Activated T-helper 2 cell treated with anti-CD3 and anti-CD28 coated beads, Interferon-gamma antibody, Interleukin-2, Interleukin-4, amounts not matched to agents 10 μg/mL and 5 μg/mL and 100 μg/mL, durations not matched to agents 14 hours and 24 hours and 36 hours (primary cell): ENCODE data around the gene UBL3. TPM values are rescaled to one million over a fixed set of nuclear protein-coding genes. Genes with fewer than 3 reads are reported as not detected.

ENCODE experiments used
- DNase-seq: peaks from one replicate; pipeline ENCODE4 v3.0.0; 2021; ENCODE audit warnings: low spot score
- H3K27ac Mint-ChIP-seq: one replicate; pipeline ENCODE4 v1.8.0; 2021; ENCODE audit warnings: mixed read lengths
- H3K27me3 Mint-ChIP-seq: one replicate; pipeline ENCODE4 v1.8.0; 2021; ENCODE audit warnings: low read depth, mixed read lengths
- H3K36me3 Mint-ChIP-seq: one replicate; pipeline ENCODE4 v1.8.0; 2021; ENCODE audit warnings: low read depth, mixed read lengths
- H3K4me1 Mint-ChIP-seq: one replicate; pipeline ENCODE4 v1.8.0; 2021; ENCODE audit warnings: low read depth, mixed read lengths
- H3K4me3 Mint-ChIP-seq: one replicate; pipeline ENCODE4 v1.8.0; 2021; ENCODE audit warnings: low read depth, mild to moderate bottlenecking, moderate library complexity, mixed read lengths
- H3K9me3 Mint-ChIP-seq: one replicate; pipeline ENCODE4 v1.8.0; 2021; ENCODE audit warnings: mixed read lengths
- intact Hi-C: fragments of 100-400 bp; cut with micrococcal nuclease; formaldehyde crosslinking; loops from one replicate; pipeline ENCODE4 v1.15.1; 2023
- total RNA-seq: library from RNA; stranded (reverse); gene quantifications from 2 replicates; pipeline ENCODE4 v1.2.3, GENCODE V29; 2022

UBL3 gene
- total RNA-seq, 1 donor from 2014 or later = 8.5 TPM

- H3K9me3 Mint-ChIP-seq = peaks cover 7% of the 10 kb centered on the region
- no peaks in the 10 kb centered on the region for H3K27me3 Mint-ChIP-seq
- H3K4me1 Mint-ChIP-seq = peaks cover 12% of the 10 kb centered on the region
- H3K27ac Mint-ChIP-seq = no peak overlapping the region
- intact Hi-C loops = no loop called here
- no peak for DNase-seq
- peaks cover 26% of the 10 kb centered on the region for H3K36me3 Mint-ChIP-seq
- no peak overlapping the region for H3K4me3 Mint-ChIP-seq
Measured at GRCh38 chr13:29830000-29830399, 20.4 kb downstream of the UBL3 start.

DNA sequence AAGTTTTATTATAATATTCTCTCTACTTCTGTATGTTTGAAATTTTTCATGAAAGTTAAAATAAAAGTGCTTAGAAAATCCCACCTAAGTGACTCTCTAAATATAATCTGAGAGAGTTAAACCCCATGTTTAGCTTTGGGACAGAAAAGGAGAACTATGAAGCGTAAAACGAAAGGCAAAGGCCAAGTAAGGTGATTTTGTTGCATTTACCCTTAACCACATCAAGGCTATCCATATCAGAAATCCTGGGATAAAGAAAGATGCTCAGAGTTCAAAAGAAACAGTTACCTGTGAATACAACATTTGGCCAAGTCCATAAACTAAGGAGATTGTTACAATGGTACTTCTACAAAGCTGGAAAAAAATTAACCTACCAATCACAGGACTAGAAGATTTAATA lies 31.3 kb downstream of the UBL3 start:
- Mint-ChIP-seq H3K4me3 (no peak overlapping the region), H3K27ac (no peak overlapping the region), H3K36me3 (peaks cover 6% of the 10 kb centered on the region), H3K4me1 (peaks cover 32% of the 10 kb centered on the region), H3K27me3 (no peaks in the 10 kb centered on the region), H3K9me3 (no peaks in the 10 kb centered on the region)
- no peak for DNase-seq
- intact Hi-C loops = loop anchor here (2.0 to 5.0 kb wide), 2 partner anchors 30 to 37 kb away; no protein-coding TSS in a partner anchor

DNA sequence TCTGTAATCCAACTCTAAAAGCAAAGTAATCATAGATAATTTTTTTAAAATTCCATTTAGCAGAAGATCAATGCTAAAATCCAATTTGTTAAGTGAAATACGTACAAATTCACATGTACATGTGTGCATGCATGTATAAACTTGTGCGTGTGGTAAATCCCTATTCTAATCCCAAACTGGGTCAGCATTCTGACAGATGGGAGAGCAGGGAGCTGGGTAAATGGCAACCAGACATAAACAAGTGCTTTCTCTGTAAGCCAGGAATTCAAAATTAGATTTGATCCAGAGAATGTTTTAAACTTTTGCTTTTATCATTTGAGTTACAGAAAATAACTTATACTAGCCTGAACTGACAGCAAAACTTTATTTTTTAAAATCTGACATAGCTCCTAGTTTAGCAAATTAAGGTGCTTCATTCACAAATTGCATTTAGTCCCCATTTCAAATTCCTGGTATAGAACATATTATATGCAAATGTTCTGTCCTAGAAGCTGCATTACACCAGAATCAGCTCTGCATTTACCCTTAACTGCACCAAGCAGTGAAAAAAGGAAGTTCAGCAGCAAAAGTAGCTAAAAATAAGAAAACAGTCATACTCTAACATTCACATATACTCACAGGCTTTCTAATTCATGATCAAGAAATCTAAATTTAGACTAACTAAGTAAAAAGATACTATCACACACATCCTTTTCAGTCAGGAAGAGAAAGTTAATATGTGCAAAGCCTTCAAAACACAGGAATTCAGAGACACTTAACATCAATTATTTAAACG lies 32.6 kb downstream of the UBL3 start:
- Mint-ChIP-seq H3K9me3 (no peaks in the 10 kb centered on the region), H3K4me1 (peaks cover 32% of the 10 kb centered on the region), H3K27me3 (no peaks in the 10 kb centered on the region), H3K4me3 (peak overlapping the region; percentile 10), H3K27ac (peak overlapping the region; percentile 55), H3K36me3 (peaks cover 6% of the 10 kb centered on the region)
- intact Hi-C loops = loop anchor here (2.0 to 5.0 kb wide), 2 partner anchors 31 to 35 kb away; no protein-coding TSS in a partner anchor
- no peak for DNase-seq

- intact Hi-C loops = loop anchor here (5.0 kb wide), 1 partner anchor 34 kb away; no protein-coding TSS in a partner anchor
- H3K27ac Mint-ChIP-seq = no peak overlapping the region
- H3K4me3 Mint-ChIP-seq = no peak overlapping the region
- no peaks in the 10 kb centered on the region for H3K9me3 Mint-ChIP-seq
- no peak for DNase-seq
- H3K36me3 Mint-ChIP-seq = peaks cover 6% of the 10 kb centered on the region
- H3K4me1 Mint-ChIP-seq = peaks cover 27% of the 10 kb centered on the region
- H3K27me3 Mint-ChIP-seq = no peaks in the 10 kb centered on the region
Measured at GRCh38 chr13:29816715-29817114, 33.7 kb downstream of the UBL3 start.

DNA sequence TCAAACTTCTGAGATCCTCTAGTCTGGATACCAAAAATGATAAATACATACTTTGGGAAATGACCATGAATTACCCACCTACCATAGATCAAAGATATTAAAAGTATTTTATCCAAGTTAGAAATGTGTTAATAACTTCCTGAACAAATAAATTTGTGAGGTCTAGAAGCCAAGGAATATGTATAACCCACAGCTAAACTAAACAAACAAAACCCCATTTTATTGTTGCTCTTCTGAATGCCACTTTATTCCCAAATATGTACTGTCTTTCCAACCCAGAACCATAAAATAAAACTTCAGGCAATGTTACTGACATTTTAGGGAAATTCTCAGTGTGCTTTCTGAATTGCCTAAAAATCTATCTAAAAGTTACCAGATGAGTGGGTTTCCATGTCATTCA lies 35.1 kb downstream of the UBL3 start:
- DNase-seq = no peak
- Mint-ChIP-seq H3K36me3 (peaks cover 3% of the 10 kb centered on the region), H3K4me1 (peaks cover 29% of the 10 kb centered on the region), H3K9me3 (no peaks in the 10 kb centered on the region), H3K27ac (no peak overlapping the region), H3K27me3 (no peaks in the 10 kb centered on the region), H3K4me3 (no peak overlapping the region)
- intact Hi-C loops = loop anchor here (5.0 kb wide), 1 partner anchor 33 kb away; no protein-coding TSS in a partner anchor

- Mint-ChIP-seq H3K9me3 (no peaks in the 10 kb centered on the region), H3K36me3 (no peaks in the 10 kb centered on the region), H3K27ac (no peak overlapping the region), H3K4me3 (no peak overlapping the region), H3K27me3 (no peaks in the 10 kb centered on the region), H3K4me1 (peaks cover 11% of the 10 kb centered on the region)
- intact Hi-C loops = no loop called here
- DNase-seq = no peak
Measured at GRCh38 chr13:29810898-29811297, 39.5 kb downstream of the UBL3 start.

GRCh38 chr13:29810145-29810742 lies 40.2 kb downstream of the UBL3 start:
- intact Hi-C loops = no loop called here
- H3K4me1 Mint-ChIP-seq = peaks cover 8% of the 10 kb centered on the region
- DNase-seq = no peak
- no peaks in the 10 kb centered on the region for H3K27me3 Mint-ChIP-seq
- no peak overlapping the region for H3K4me3 Mint-ChIP-seq
- H3K9me3 Mint-ChIP-seq = no peaks in the 10 kb centered on the region
- H3K27ac Mint-ChIP-seq = no peak overlapping the region
- H3K36me3 Mint-ChIP-seq = no peaks in the 10 kb centered on the region

GRCh38 chr13:29808264-29808663 lies 42.2 kb downstream of the UBL3 start:
- Mint-ChIP-seq H3K27ac (no peak overlapping the region), H3K4me3 (no peak overlapping the region)
- intact Hi-C loops = no loop called here

DNA sequence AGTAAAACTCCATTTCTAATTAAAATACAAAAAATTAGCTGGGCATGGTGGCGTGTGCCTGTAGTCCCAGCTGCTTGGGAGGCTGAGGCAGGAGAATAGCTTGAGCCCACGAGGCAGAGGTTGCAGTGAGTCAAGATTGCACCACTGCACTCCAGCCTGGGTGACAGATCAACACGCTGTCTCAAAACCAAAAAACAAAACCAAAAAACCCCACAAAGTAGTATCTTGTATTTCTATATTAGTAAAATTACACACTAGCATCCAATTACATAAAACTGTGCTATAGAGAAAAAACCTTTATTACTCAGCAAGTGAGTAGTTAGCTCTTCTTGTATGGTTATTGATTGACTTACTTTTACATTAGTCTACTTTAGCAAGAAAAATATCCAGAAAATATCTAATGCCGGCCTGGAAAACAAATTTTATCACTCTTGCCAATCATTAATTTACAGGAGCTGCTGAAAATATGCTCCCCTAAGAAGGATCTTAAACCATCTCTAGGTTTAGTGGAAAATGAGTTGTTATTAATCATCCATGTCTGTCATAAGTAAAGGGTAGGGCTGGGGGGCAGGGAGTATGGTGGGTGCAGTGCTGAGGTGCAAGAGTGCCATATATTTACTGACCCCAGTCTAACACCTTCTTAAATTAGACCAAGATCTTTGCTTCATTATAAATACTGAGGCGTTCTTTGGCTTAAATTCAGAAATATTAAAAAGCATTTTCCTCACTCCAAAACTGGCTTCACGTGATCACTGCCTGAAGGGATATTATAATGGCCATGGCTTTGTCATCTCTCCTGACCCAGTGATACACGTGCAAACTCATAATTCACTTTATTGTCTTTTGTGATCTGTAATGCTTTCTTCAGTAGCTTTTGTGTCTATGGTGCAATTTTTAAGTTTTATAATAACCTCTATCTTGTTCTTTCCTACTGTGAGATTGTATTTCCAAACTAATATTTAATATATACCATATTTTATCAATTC lies 44.1 kb downstream of the UBL3 start:
- intact Hi-C loops = no loop called here
- no peak for DNase-seq
- Mint-ChIP-seq H3K27me3 (no peaks in the 10 kb centered on the region), H3K36me3 (no peaks in the 10 kb centered on the region), H3K4me3 (no peak overlapping the region), H3K27ac (no peak overlapping the region), H3K4me1 (peaks cover 11% of the 10 kb centered on the region), H3K9me3 (no peaks in the 10 kb centered on the region)

More at GRCh38 chr13:29808264-29808663, 42.2 kb downstream of the UBL3 start:
- Mint-ChIP-seq H3K9me3 (no peaks in the 10 kb centered on the region), H3K27me3 (no peaks in the 10 kb centered on the region), H3K4me1 (peaks cover 8% of the 10 kb centered on the region), H3K36me3 (no peaks in the 10 kb centered on the region)
- no peak for DNase-seq

GRCh38 chr13:29803221-29803620 lies 47.2 kb downstream of the UBL3 start:
- Mint-ChIP-seq H3K27me3 (no peaks in the 10 kb centered on the region), H3K9me3 (no peaks in the 10 kb centered on the region), H3K27ac (no peak overlapping the region), H3K4me3 (no peak overlapping the region), H3K4me1 (peaks cover 15% of the 10 kb centered on the region), H3K36me3 (no peaks in the 10 kb centered on the region)
- DNase-seq = no peak
- intact Hi-C loops = no loop called here

DNA sequence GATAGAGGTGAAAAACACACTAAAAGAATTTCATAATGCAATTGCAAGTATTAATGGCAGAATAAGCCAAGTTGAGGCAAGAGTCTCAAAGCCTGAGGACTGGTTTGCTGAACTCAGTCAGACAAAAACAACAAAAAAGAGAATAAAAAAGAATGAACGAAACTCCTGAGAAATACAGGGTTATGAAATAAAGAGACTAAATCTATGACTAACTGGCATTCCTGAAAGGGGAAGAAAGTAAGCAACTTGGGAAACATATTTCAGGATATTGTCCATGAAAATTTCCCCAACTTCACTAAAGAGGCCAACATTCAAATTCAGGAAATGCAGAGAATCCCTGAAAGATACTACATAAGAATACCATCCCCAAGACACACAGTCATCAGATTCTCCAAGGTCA lies 47.8 kb downstream of the UBL3 start:
- Mint-ChIP-seq H3K27ac (no peak overlapping the region), H3K27me3 (peaks cover 2% of the 10 kb centered on the region), H3K4me3 (no peak overlapping the region), H3K9me3 (no peaks in the 10 kb centered on the region), H3K4me1 (peaks cover 17% of the 10 kb centered on the region), H3K36me3 (no peaks in the 10 kb centered on the region)
- DNase-seq = no peak
- intact Hi-C loops = no loop called here

DNA sequence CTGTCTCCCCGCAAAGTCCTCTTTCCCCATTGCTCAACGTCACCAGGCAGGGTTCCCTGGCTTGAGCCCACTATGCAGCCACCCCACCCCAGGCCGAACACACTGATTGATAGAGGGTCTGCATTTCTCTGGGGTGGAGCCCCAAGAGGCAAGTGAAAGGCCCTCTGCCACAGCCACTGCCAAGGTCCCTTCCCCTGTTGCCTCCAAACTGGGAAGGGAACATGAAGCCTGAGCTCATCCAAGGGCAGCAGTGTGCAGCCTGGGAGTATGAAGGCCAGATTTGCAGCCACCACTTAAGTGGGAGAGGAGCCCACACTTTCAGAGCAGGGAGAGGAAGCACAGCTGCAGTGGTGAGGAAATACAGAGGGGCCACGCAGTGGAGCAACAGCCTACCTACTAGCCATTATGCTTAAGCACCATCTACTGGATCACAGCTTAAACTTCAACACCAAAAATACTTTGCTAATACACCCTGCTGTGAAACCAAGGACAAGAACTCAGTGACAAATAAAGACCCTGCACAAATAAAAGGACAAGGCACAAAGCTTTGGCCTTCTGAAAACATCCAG lies 48.6 kb downstream of the UBL3 start:
- H3K9me3 Mint-ChIP-seq = no peaks in the 10 kb centered on the region
- H3K4me1 Mint-ChIP-seq = peaks cover 17% of the 10 kb centered on the region
- no peaks in the 10 kb centered on the region for H3K36me3 Mint-ChIP-seq
- H3K27me3 Mint-ChIP-seq = peaks cover 2% of the 10 kb centered on the region
- intact Hi-C loops = no loop called here
- H3K4me3 Mint-ChIP-seq = no peak overlapping the region
- H3K27ac Mint-ChIP-seq = no peak overlapping the region
- no peak for DNase-seq
